SK-N-SH treated with all-trans-retinoic acid at 6 μM for 48 hours (cell line): ENCODE results near the gene RASGEF1C.

ENCODE experiments used
- ATAC-seq: fragments of 200-7000 bp; cut with Tn5 transposase; 3 replicates; pipeline ENCODE4 v1.9.1; 2020; ENCODE audit warnings: mild to moderate bottlenecking, moderate library complexity
- ARNTL ChIP-seq: fragments of 450-650 bp; formaldehyde crosslinking; IDR thresholded peaks from 2 replicates; pipeline ENCODE4 v1.5.0; 2020; ENCODE audit warnings: low read depth, mild to moderate bottlenecking, moderate library complexity, borderline replicate concordance
- BACH2 ChIP-seq: fragments of 250-450 bp; sonication (Bioruptor Pico); IDR thresholded peaks from 2 replicates; pipeline ENCODE4 v1.9.0; 2021; ENCODE audit warnings: mild to moderate bottlenecking, borderline replicate concordance
- CSDC2 ChIP-seq: fragments of 250-450 bp; sonication (Bioruptor Pico); IDR thresholded peaks from 2 replicates; pipeline ENCODE4 v1.5.0; 2020; ENCODE audit warnings: mild to moderate bottlenecking, moderate library complexity
- ESRRG ChIP-seq: fragments of 250-450 bp; sonication (Bioruptor Pico); IDR thresholded peaks from 2 replicates; pipeline ENCODE4 v1.6.1; 2021; ENCODE audit warnings: mild to moderate bottlenecking
- GLIS3 ChIP-seq: fragments of 250-450 bp; sonication (Bioruptor Pico); IDR thresholded peaks from 2 replicates; pipeline ENCODE4 v1.5.0; 2020; ENCODE audit warnings: mild to moderate bottlenecking, moderate library complexity
- ISL1 ChIP-seq: fragments of 250-450 bp; sonication (Bioruptor Pico); IDR thresholded peaks from 2 replicates; pipeline ENCODE4 v2.1.2; 2022; ENCODE audit warnings: mild to moderate bottlenecking, moderate library complexity
- OSR1 ChIP-seq: fragments of 250-450 bp; sonication (Bioruptor Pico); IDR thresholded peaks from 2 replicates; pipeline ENCODE4 v1.8.0; 2022; ENCODE audit warnings: moderate library complexity, mild to moderate bottlenecking, inconsistent platforms
- PPARA ChIP-seq: fragments of 250-450 bp; sonication (Bioruptor Pico); IDR thresholded peaks from 2 replicates; pipeline ENCODE4 v1.5.0; 2020; ENCODE audit warnings: mild to moderate bottlenecking, borderline replicate concordance
- RARB ChIP-seq: fragments of 250-450 bp; sonication (Bioruptor Pico); IDR thresholded peaks from 2 replicates; pipeline ENCODE4 v1.8.0; 2021; ENCODE audit warnings: mild to moderate bottlenecking, moderate library complexity
- SNAI2 ChIP-seq: fragments of 250-450 bp; sonication (Bioruptor Pico); IDR thresholded peaks from 2 replicates; pipeline ENCODE4 v1.5.0; 2020; ENCODE audit warnings: mild to moderate bottlenecking, moderate library complexity
- TCF4 ChIP-seq: fragments of 250-450 bp; sonication (Bioruptor Pico); IDR thresholded peaks from 2 replicates; pipeline ENCODE4 v1.8.0; 2021; ENCODE audit warnings: mild to moderate bottlenecking, moderate library complexity, borderline replicate concordance
- TOX ChIP-seq: fragments of 250-450 bp; sonication (Bioruptor Pico); IDR thresholded peaks from 2 replicates; pipeline ENCODE4 v1.8.0; 2021; ENCODE audit warnings: mild to moderate bottlenecking, moderate library complexity, borderline replicate concordance
- ZC3H10 ChIP-seq: fragments of 250-450 bp; sonication (Bioruptor Pico); IDR thresholded peaks from 2 replicates; pipeline ENCODE4 v1.5.1; 2021; ENCODE audit warnings: mild to moderate bottlenecking, moderate library complexity
- ZFP3 ChIP-seq: fragments of 250-450 bp; sonication (Bioruptor Pico); IDR thresholded peaks from 2 replicates; pipeline ENCODE4 v1.5.0; 2020; ENCODE audit warnings: mild to moderate bottlenecking, moderate library complexity
- ZFP30 ChIP-seq: fragments of 450-650 bp; formaldehyde crosslinking; IDR thresholded peaks from 2 replicates; pipeline ENCODE4 v1.5.0; 2022; ENCODE audit warnings: mild to moderate bottlenecking, moderate library complexity
- ZNF565 ChIP-seq: fragments of 450-650 bp; formaldehyde crosslinking; conservative IDR thresholded peaks from 2 replicates; pipeline ENCODE4 v1.5.0; 2020; ENCODE audit warnings: low read depth, mild to moderate bottlenecking, moderate library complexity
- ZNF70 ChIP-seq: fragments of 450-650 bp; formaldehyde crosslinking; IDR thresholded peaks from 2 replicates; pipeline ENCODE4 v1.5.0; 2020; ENCODE audit warnings: mild to moderate bottlenecking, moderate library complexity
- ZNF8 ChIP-seq: fragments of 450-650 bp; formaldehyde crosslinking; IDR thresholded peaks from 2 replicates; pipeline ENCODE4 v1.5.0; 2020; ENCODE audit warnings: mild to moderate bottlenecking, moderate library complexity
- TF ChIP-seq, protein P1 (sequence below): fragments of 250-450 bp; sonication (Bioruptor Pico); IDR thresholded peaks from 2 replicates; pipeline ENCODE4 v1.5.1; 2020; ENCODE audit warnings: low read depth, mild to moderate bottlenecking, moderate library complexity
- TF ChIP-seq, protein P2 (sequence below): fragments of 250-450 bp; sonication (Bioruptor Pico); IDR thresholded peaks from 2 replicates; pipeline ENCODE4 v1.8.0; 2020; ENCODE audit warnings: mild to moderate bottlenecking, moderate library complexity, borderline replicate concordance
- TF ChIP-seq, protein P3 (sequence below): fragments of 250-450 bp; sonication (Bioruptor Pico); IDR thresholded peaks from 2 replicates; pipeline ENCODE4 v1.5.1; 2021; ENCODE audit warnings: mild to moderate bottlenecking, moderate library complexity
- TF ChIP-seq, protein P4 (sequence below): fragments of 250-450 bp; sonication (Bioruptor Pico); IDR thresholded peaks from 2 replicates; pipeline ENCODE4 v1.5.0; 2020; ENCODE audit warnings: mild to moderate bottlenecking, moderate library complexity
- TF ChIP-seq, protein P5 (sequence below): fragments of 250-450 bp; sonication (Bioruptor Pico); IDR thresholded peaks from 2 replicates; pipeline ENCODE4 v1.8.0; 2021; ENCODE audit warnings: low read depth, mild to moderate bottlenecking, moderate library complexity, borderline replicate concordance

The RASGEF1C gene

DNA sequence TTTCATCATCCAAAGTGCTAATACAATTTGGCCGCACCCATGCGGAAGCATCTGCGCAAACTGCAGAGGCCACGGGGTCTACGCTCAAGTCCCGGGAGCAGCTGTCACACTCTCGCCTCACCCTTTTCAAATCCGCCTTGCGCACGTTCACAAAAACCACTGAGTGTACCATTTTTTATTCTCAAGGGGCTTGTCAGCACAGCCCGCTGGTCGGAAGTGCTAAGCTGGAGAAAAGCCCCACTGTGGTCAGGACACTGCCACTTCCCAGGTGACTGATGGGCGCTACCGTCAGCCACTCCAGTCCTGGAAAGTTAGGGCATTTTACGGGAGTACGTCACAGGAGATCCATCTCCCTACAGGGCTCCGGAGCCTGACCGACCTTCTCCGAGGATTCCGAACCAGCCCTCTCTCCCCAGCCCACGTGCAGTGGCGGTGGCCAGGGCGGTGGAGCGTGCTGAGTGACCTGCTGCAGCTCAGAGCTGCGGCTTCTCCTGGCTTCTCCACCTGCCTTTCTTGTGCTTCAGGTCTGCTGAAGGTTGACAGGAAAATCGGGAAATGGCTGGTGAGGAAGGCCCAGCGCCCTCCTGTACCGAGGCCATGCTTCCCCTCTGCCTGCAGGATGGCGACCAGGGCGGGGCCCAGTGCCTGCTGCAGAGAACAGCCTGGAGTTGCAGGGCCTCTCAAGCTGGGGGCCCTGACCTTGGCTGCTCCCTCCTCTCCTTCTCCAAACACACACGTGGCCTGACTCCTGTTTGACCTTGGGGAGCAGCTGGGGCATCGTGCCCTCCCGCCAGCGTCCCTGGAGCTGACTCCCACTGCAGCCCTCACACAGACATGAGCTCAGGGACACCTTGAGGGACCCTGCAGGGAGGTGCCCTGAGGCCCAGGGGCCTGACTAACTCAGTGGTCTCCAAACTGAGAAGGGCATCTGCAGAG is 14.3 kb downstream of the RASGEF1C start:
- TF ChIP-seq, protein P1, sequence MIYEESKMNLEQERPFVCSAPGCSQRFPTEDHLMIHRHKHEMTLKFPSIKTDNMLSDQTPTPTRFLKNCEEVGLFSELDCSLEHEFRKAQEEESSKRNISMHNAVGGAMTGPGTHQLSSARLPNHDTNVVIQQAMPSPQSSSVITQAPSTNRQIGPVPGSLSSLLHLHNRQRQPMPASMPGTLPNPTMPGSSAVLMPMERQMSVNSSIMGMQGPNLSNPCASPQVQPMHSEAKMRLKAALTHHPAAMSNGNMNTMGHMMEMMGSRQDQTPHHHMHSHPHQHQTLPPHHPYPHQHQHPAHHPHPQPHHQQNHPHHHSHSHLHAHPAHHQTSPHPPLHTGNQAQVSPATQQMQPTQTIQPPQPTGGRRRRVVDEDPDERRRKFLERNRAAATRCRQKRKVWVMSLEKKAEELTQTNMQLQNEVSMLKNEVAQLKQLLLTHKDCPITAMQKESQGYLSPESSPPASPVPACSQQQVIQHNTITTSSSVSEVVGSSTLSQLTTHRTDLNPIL (CRISPR knock-in tag): no peak
- TF ChIP-seq OSR1 (CRISPR knock-in tag) (no peak), ISL1 (CRISPR knock-in tag) (no peak), ZC3H10 (no peak), ZNF70 (CRISPR knock-in tag) (no peak), RARB (CRISPR knock-in tag) (no peak)
- TF ChIP-seq, protein P2, sequence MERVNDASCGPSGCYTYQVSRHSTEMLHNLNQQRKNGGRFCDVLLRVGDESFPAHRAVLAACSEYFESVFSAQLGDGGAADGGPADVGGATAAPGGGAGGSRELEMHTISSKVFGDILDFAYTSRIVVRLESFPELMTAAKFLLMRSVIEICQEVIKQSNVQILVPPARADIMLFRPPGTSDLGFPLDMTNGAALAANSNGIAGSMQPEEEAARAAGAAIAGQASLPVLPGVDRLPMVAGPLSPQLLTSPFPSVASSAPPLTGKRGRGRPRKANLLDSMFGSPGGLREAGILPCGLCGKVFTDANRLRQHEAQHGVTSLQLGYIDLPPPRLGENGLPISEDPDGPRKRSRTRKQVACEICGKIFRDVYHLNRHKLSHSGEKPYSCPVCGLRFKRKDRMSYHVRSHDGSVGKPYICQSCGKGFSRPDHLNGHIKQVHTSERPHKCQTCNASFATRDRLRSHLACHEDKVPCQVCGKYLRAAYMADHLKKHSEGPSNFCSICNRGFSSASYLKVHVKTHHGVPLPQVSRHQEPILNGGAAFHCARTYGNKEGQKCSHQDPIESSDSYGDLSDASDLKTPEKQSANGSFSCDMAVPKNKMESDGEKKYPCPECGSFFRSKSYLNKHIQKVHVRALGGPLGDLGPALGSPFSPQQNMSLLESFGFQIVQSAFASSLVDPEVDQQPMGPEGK: no peak
- ATAC-seq: no peak

DNA sequence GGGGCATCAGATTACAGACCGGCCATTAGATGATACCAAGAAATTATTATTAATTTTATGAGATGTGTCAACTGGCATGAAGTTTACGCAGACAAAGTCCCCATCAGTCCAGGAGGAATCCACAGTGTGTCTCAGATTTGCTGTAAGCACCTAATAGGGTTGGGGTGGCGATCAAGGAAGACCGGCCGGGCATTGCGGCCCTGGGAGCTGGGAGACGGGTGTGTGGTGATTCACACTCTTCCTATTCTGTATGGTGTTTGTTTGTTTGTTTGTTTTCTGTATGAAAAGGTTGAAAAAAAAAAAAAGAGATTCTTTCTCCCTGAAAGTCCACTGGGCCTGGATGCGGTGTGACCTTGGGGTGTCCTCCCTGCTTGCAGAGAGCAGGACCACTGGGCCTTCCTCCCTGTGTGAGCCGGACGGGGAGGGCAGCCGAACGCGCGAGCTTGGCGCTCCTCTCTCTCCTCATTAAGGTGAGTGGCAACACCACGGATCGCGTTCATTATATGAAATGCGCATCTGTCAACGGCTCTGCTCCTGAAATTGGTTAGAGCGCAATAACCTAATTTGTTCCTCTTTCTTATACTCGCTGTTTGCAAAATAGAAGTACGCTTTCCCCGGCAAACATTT is 15.1 kb downstream of the RASGEF1C start:
- TF ChIP-seq ZFP3 (CRISPR knock-in tag): no peak
- TF ChIP-seq ZNF565 (CRISPR knock-in tag): no peak
- no peak for TF ChIP-seq ARNTL (CRISPR knock-in tag)
- TF ChIP-seq SNAI2: no peak
- TF ChIP-seq, protein P3, sequence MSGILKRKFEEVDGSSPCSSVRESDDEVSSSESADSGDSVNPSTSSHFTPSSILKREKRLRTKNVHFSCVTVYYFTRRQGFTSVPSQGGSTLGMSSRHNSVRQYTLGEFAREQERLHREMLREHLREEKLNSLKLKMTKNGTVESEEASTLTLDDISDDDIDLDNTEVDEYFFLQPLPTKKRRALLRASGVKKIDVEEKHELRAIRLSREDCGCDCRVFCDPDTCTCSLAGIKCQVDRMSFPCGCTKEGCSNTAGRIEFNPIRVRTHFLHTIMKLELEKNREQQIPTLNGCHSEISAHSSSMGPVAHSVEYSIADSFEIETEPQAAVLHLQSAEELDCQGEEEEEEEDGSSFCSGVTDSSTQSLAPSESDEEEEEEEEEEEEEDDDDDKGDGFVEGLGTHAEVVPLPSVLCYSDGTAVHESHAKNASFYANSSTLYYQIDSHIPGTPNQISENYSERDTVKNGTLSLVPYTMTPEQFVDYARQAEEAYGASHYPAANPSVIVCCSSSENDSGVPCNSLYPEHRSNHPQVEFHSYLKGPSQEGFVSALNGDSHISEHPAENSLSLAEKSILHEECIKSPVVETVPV (CRISPR knock-in tag): no peak
- TF ChIP-seq ZNF70 (CRISPR knock-in tag): no peak
- no peak for TF ChIP-seq OSR1 (CRISPR knock-in tag)
- no peak for TF ChIP-seq ESRRG (CRISPR knock-in tag)
- no peak for TF ChIP-seq ZC3H10
- TF ChIP-seq, protein P4, sequence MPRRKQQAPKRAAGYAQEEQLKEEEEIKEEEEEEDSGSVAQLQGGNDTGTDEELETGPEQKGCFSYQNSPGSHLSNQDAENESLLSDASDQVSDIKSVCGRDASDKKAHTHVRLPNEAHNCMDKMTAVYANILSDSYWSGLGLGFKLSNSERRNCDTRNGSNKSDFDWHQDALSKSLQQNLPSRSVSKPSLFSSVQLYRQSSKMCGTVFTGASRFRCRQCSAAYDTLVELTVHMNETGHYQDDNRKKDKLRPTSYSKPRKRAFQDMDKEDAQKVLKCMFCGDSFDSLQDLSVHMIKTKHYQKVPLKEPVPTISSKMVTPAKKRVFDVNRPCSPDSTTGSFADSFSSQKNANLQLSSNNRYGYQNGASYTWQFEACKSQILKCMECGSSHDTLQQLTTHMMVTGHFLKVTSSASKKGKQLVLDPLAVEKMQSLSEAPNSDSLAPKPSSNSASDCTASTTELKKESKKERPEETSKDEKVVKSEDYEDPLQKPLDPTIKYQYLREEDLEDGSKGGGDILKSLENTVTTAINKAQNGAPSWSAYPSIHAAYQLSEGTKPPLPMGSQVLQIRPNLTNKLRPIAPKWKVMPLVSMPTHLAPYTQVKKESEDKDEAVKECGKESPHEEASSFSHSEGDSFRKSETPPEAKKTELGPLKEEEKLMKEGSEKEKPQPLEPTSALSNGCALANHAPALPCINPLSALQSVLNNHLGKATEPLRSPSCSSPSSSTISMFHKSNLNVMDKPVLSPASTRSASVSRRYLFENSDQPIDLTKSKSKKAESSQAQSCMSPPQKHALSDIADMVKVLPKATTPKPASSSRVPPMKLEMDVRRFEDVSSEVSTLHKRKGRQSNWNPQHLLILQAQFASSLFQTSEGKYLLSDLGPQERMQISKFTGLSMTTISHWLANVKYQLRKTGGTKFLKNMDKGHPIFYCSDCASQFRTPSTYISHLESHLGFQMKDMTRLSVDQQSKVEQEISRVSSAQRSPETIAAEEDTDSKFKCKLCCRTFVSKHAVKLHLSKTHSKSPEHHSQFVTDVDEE (CRISPR knock-in tag): no peak
- TF ChIP-seq GLIS3 (CRISPR knock-in tag): no peak
- TF ChIP-seq ZFP30 (CRISPR knock-in tag): no peak
- no peak for TF ChIP-seq BACH2
- TF ChIP-seq, protein P5, sequence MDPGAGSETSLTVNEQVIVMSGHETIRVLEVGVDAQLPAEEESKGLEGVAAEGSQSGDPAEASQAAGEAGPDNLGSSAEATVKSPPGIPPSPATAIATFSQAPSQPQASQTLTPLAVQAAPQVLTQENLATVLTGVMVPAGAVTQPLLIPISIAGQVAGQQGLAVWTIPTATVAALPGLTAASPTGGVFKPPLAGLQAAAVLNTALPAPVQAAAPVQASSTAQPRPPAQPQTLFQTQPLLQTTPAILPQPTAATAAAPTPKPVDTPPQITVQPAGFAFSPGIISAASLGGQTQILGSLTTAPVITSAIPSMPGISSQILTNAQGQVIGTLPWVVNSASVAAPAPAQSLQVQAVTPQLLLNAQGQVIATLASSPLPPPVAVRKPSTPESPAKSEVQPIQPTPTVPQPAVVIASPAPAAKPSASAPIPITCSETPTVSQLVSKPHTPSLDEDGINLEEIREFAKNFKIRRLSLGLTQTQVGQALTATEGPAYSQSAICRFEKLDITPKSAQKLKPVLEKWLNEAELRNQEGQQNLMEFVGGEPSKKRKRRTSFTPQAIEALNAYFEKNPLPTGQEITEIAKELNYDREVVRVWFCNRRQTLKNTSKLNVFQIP (CRISPR knock-in tag): no peak
- no peak for TF ChIP-seq TCF4 (CRISPR knock-in tag)
- no peak for TF ChIP-seq TOX
- ATAC-seq: no peak

DNA sequence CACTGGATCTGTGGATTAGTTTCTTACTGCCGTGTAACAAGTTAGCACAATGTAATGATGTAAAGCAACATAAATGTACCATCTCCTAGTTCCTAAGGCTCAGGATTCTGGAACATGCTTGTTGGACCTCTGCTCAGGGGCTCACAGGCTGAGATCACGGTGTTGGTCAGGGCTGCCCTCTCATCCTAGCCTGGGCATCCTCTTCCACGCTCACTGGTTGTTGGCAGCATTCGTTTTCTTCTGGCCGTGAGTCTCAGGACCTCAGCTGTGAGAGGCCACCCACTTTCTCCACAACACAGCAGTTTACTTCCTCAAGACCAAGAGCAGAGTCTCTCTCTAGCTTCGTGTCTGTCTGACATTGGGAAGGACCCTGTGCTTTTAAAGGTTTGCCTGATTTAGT is 17.3 kb downstream of the RASGEF1C start:
- no peak for ATAC-seq
- TF ChIP-seq, protein P3 (CRISPR knock-in tag): no peak
- TF ChIP-seq CSDC2 (CRISPR knock-in tag) (no peak), ESRRG (CRISPR knock-in tag) (no peak), TOX (no peak), ZNF565 (CRISPR knock-in tag) (no peak), PPARA (CRISPR knock-in tag) (no peak), ZFP30 (CRISPR knock-in tag) (no peak), OSR1 (CRISPR knock-in tag) (no peak), ZC3H10 (no peak), ZNF8 (CRISPR knock-in tag) (no peak), TCF4 (CRISPR knock-in tag) (no peak), BACH2 (no peak), ARNTL (CRISPR knock-in tag) (no peak)
